Tibial artery (tissue), 4 donors: ENCODE measurements around the gene FAM219B.

ENCODE experiments used
- DNase-seq, 2 donors: peaks; one replicate each; pipeline ENCODE4 v3.0.0-alpha.2; 2019
- H3K27ac ChIP-seq, 2 donors: fragments of 200-600 bp; sonication (generic) in 1 of 2; 1 replicate in 1 of 2; 2 replicates in 1 of 2; pipeline ENCODE4 v1.5.1; 2018 to 2019; ENCODE audit warnings: mild to moderate bottlenecking in 1 of 2
- H3K27me3 ChIP-seq, 2 donors: fragments of 200-600 bp; sonication (generic) in 1 of 2; one replicate each; pipeline versions ENCODE4 v1.5.1 to v1.6.0; 2016 to 2019
- H3K36me3 ChIP-seq, 3 donors: fragments of 200-600 bp; sonication (generic) in 2 of 3; one replicate each; pipeline ENCODE4 v1.5.1; 2016 to 2019; ENCODE audit warnings: mild to moderate bottlenecking in 2 of 3
- H3K4me1 ChIP-seq, 4 donors: fragments of 200-600 bp; sonication (generic) in 2 of 4; 1 replicate in 3 of 4; 2 replicates in 1 of 4; pipeline ENCODE4 v1.5.1; 2016 to 2019
- H3K4me3 ChIP-seq, 2 donors: fragments of 200-600 bp; sonication (generic) in 1 of 2; 1 replicate in 1 of 2; 2 replicates in 1 of 2; pipeline ENCODE4 v1.5.1; 2018 to 2019; ENCODE audit warnings: mild to moderate bottlenecking in 2 of 2
- H3K9me3 ChIP-seq, 3 donors: fragments of 200-600 bp; sonication (generic) in 1 of 3; one replicate each; pipeline ENCODE4 v1.5.1; 2016 to 2019
- CTCF ChIP-seq, 2 experiments: fragments of 200-600 bp in 1 of 2; fragments of 450-650 bp in 1 of 2; IDR thresholded peaks; one replicate each; pipeline ENCODE4 v1.5.1; 2017 to 2019; ENCODE audit warnings: antibody characterized with exemption in 2 of 2, mild to moderate bottlenecking in 1 of 2, moderate library complexity in 1 of 2
- intact Hi-C: fragments of 100-400 bp; cut with DNase I; formaldehyde crosslinking; loops from one replicate; pipeline ENCODE4 v1.15.0; 2023; ENCODE audit warnings: low total_unique reads

FAM219B gene

DNA sequence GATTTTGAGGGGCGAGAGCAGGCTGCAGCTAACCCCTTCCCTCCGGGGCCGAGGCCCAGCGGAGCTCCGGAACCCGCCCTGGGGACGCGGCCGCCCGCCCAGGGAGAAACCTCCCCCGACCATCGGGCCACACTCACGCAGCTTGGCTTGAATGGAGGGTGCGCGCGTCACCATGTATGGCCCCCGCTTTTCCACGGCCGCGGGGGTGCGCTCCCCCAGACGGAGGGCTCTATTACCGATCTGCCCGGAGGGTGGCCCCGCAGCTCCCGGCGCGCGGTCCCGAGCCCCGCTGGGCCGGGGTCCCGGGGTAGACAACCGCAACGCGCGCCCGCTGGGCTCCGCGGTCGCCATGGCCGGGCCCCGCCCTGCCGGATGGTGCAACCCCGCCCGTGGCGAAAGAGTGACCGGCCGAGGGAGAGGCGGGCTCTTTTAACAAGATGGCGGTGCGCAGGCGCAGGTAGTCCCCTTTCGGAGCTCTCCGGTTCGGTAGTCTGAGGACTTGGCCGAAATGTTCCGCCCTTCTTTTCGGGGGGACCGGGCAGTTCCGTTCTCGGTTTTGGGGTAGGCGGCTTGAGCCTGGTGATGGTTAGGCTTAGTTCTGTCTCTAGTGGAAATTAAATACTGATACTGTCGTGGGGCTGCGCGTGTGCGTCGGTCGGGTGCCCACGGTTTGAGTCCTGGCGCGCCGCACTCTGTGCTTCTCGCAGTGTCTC lies at the start of gene FAM219B:
Gene FAM219B, minus strand, starts transcription at position 402 of the 713 bp plus-strand sequence. Its CDS starts 51 bp downstream, at position 351.
- H3K4me1 ChIP-seq: peaks cover 5 to 30% (median 20%) of the 10 kb centered on the region in 4 donors
- no peaks in the 10 kb centered on the region for H3K27me3 ChIP-seq
- H3K4me3 ChIP-seq: peak within 1 kb of the TSS; percentile 92 to 94
- intact Hi-C loops: loop anchor here (5.0 kb wide), 1 partner anchor 124 kb away; the partner anchor contains the start of gene CSK
- no peak for TF ChIP-seq CTCF (IDR thresholded peaks at IDR 0.05)
- H3K36me3 ChIP-seq: peaks cover 18 to 37% (median 33%) of the 10 kb centered on the region in 3 donors
- peak within 1 kb of the TSS; percentile 95 to 97 for H3K27ac ChIP-seq
- DNase-seq: peak; percentile 93 to 96
- no peaks in the 10 kb centered on the region for H3K9me3 ChIP-seq

- Histone ChIP-seq H3K4me1 (peaks cover 4 to 52% (median 37%) of the 10 kb centered on the region in 4 donors), H3K4me3 (peak overlapping the region; percentile 60 to 83), H3K36me3 (no peaks in the 10 kb centered on the region), H3K9me3 (no peaks in the 10 kb centered on the region), H3K27ac (peak overlapping the region; percentile 77 to 93), H3K27me3 (no peaks in the 10 kb centered on the region)
- peak; percentile 84 to 89 for DNase-seq
- peak; percentile 35 to 53 for TF ChIP-seq CTCF (IDR thresholded peaks at IDR 0.05)
- intact Hi-C loops: loop anchor here (2.0 to 10.0 kb wide), 4 partner anchors 43 to 321 kb away; no protein-coding TSS in a partner anchor
Observed at GRCh38 chr15:74955796-74956647, 49.4 kb upstream of the FAM219B start.

DNA sequence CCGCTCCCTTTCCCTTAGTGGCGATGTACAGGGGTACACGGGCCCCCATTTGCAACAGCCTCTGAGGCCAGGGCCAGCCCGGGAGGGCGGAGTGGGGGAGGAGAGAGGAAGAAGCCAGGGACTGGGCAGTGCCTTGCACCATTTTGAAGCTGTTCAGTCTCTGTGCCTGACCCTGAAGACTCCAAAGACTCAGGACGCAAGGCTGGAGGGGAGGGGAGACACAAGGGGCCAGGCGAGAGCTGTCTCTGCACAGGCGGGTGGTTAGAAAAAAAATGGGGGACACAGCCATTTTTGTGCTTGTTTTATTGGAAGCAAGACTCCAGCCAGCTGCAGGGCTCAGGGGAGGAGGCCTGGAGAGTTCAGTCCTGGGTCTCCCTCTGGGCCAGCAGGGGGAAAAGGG lies 48.4 kb upstream of the FAM219B start:
- H3K9me3 ChIP-seq: no peaks in the 10 kb centered on the region
- no peak overlapping the region for H3K27ac ChIP-seq
- no peaks in the 10 kb centered on the region for H3K27me3 ChIP-seq
- intact Hi-C loops: loop anchor here (5.0 to 10.0 kb wide), 2 partner anchors 72 to 320 kb away; no protein-coding TSS in a partner anchor
- H3K4me1 ChIP-seq: peaks cover 4 to 55% (median 39%) of the 10 kb centered on the region in 4 donors
- H3K36me3 ChIP-seq: no peaks in the 10 kb centered on the region
- peak overlapping the region in 1 of 2 donors; percentile 83 for H3K4me3 ChIP-seq
- no peak for TF ChIP-seq CTCF (IDR thresholded peaks at IDR 0.05)
- DNase-seq: no peak

DNA sequence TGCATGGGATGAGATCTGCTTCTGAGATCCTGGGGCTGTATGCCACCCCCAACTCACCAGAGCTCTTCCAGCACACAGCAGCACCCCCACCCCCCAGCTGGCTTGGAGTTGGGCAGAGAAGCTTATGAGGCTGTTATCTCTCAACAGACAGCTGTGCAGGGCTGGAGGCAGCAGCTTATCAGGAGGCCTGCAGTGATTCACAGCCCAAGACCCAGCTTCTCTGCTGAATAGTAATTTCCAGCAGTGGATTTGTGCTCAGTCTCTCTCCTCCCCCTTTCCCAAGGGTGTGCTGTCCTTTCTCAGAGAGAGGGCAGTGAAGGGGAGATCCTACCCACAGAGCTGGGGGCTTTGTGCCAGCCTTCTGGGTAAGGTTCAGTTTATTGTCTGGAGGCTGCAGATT lies 47.9 kb upstream of the FAM219B start:
- TF ChIP-seq CTCF (IDR thresholded peaks at IDR 0.05): no peak
- no peak for DNase-seq
- Histone ChIP-seq H3K4me1 (peaks cover 4 to 55% (median 38%) of the 10 kb centered on the region in 4 donors), H3K4me3 (peak overlapping the region in 1 of 2 donors; percentile 83), H3K9me3 (no peaks in the 10 kb centered on the region), H3K36me3 (no peaks in the 10 kb centered on the region), H3K27me3 (no peaks in the 10 kb centered on the region), H3K27ac (no peak overlapping the region)
- intact Hi-C loops: loop anchor here (5.0 to 10.0 kb wide), 2 partner anchors 177 to 320 kb away; no protein-coding TSS in a partner anchor

- Histone ChIP-seq H3K4me3 (no peak overlapping the region), H3K4me1 (peaks cover 0 to 25% (median 20%) of the 10 kb centered on the region in 4 donors), H3K27me3 (no peaks in the 10 kb centered on the region), H3K27ac (no peak overlapping the region), H3K36me3 (no peaks in the 10 kb centered on the region), H3K9me3 (no peaks in the 10 kb centered on the region)
- no peak for TF ChIP-seq CTCF (IDR thresholded peaks at IDR 0.05)
- intact Hi-C loops: loop anchor here (5.0 to 10.0 kb wide), 2 partner anchors 174 to 316 kb away; no protein-coding TSS in a partner anchor
- DNase-seq: no peak
Observed at GRCh38 chr15:74951006-74951405, 44.4 kb upstream of the FAM219B start.
